Measurements from ENCODE around the gene CIAO3.
"Not testable (repeated sequence)": the region's sequence is repeated elsewhere in the genome, so short reads cannot be mapped to it uniquely, and the experiment has no call there.

Gene CIAO3

DNA sequence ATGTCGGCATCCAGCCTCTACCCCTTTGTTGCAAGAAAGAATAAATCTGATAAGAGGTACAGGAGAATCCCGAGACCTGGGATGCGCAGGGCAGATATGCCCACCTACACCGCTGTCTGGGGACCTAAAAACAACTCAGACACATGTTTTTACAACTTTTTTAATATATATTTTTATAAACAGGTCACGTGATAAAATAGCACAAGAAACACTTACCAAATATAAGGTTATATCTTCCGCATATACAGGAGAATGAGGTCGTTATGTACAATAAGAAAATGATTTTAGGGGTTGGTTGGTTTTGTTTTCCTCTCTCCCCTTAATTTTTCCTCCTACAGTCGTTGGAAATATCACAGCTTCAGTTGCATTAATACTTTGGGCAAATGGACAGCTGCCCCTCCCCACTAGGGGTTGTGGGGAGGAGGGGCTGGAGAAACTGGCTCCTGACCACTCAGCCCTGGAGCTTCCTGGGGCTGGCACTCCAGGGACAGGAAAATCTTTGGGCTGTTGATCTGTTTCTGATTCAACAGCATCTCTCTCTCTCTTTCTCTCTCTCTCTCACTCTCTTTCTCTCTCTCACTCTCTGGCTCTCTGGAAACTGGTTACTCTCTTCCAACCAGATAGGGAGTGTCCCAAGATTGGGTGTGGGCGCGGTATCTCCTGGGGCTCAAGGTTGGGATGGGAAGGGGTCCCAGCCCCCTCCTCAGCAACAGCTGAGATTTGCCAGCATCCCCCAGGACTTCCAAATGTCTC, 48.3 kb downstream of the CIAO3 start:
- no peak for DNase-seq (ENCODE audit: low spot score)

DNA sequence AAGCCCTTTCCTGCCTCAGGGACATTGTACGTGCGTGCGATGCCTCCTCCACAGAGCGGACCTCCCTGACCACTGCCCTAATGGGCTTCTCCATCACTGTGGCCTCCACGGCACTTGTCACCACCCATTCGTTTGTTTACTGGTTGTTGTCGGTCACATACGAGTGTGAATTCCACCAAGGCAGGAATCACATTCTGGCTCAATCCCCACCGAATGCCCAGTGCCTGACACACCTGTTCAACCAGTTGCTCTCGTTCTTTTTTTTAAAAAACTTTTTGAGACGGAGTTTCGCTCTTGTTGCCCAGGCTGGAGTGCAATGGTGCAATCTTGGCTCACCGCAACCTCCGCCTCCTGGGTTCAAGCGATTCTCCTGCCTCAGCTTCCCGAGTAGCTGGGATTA, 49.6 kb downstream of the CIAO3 start:
- DNase-seq (ENCODE audit: low spot score) = not testable (repeated sequence)

DNA sequence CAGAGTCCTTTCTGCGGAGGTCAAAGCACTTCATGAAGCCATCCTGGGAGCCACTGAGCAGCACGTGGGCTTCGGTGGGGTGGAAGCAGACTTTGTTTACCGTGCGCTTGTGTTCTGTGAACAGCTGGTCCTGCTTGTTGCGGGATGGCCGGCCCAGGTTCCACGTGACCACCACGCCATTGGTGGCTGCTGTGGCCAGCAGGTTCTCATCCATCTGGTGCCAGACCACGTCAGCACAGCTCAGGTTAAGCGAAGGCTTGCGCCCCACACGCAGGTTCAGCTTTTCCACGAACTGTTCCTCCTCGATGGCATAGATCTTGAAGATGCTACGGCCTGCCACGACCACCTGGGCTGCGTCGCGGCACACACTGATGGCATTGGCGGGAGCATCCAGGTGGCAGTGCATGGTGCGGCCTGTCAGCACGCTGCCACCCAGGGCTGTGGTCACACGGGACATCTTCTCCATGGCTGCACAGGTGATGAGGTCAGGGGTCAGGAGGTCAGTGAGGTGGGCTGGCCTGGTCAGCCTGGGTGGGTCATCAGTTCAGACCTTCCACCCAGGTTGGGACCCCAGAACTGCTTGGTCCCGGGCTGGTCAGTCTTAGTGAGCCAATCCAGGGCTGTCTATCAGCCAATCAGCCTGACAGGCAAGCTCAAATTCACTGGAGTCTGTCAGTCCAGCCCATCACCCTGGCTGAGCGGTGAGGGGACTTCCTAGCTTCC, 51.5 kb downstream of the CIAO3 start:
- DNase-seq (ENCODE audit: low spot score) = no peak

DNA sequence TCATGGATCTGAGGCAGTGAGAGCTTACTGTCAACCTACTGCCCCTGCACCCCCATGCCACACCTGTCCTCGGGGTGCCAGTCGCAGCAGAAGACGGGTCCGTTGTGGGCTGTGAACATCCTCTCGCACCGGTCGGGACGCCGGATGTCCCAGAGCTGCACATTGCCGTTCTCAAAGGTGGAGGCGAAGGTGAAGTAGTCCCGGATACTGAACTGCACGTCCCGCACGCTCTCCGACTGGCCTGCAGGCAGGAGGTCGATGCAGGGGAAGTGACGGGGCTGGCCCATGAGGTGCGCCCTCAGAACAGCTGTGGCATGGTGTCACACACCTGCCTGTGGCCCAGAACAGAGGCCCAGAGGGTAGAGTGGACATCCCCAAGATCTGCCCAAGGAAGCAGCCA, 53.3 kb downstream of the CIAO3 start:
- DNase-seq (ENCODE audit: low spot score) = no peak

DNA sequence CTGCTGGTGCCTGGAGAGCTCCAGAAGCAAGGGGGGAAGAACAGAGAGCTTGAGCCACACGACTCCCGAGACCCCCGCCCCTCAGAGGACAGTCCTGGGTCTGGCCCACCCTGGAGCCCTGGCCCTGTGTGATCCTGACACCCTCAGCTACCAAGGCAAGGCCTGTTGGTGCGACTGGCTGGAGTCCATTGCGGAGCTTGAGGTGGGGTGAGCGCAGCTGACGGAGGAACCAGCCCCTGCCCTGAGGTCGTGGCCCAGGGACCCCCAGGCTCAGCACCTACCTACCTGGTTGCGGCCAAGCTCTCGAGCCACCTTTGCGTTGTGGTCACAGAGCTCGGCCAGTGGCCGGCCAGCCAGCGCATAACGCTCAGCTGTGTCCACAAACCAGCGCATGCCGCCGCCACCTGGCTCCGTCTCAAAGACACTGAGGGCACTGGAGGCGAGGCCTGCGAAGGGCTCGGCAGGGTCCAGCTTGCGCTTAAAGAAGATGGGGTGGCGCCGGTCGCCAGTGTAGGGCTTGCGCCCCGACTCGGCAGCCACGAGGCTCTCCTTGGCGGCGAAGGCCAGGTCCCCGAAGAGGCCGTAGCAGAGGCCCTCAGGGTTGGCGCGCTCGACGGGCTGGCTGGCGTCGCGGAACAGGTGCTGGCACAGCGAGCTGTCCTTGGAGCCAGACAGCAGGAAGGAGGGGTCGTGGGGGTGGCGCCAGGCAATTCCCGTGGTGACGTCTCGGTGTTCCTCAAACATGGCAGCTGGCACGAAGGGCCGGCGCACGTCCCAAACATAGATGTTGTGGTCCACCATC, 54.1 kb downstream of the CIAO3 start:
- DNase-seq (ENCODE audit: low spot score) = no peak

DNA sequence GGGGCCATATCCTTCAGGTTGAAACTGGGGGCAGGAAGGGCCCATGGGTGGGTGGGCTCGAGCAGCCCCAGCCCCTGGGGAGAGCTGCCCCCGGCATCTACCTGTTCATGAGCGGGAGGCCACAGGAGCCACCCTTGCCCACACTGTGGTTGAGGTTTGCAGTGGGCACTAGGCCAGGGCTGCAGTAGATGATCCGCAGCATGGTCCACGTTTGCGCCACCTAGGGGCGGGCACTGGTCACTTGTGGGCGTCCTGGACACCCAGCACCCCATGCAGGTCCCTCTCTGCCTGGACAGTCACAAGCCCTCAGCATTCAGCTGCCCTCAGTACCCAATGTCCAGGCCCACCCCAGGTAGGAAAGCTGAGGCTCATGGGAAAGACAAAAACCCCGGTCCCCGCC, 54.8 kb downstream of the CIAO3 start:
- peak; percentile 53 for DNase-seq (ENCODE audit: low spot score)

DNA sequence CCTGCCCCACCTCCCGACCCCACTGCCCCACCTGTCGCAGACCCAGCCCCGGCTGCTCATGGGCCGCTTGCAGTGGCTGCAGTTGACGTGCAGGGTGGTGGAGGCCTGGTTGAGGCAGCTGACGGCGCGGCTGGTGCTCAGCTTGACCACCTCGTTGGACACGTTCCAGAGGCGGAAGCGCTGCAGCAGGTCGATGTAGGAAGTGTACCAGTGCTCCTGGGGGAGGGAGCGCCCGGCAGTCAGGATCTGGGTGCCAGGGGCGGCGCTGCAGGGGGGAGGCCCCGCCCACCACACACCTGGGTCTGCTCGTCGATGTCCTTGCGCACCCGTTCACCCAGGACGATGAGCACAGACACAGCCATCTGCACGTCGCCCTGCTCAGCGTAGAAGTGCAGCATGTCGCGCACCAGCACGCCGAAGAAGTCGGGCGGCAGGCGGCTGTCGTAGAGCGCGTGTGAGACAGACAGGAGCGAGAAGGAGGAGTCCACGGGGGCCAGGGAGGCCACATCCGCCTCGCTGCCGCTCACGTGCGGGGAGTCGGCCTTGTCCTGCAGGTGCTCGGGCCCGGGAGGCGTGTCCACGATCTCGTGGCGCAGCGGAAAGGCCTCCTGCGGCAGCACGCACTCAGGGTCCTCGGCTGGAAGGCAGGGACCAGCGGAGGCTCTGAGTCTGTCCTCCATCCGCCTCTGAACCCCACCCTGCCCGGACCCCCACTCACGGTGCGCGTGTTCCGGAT, 55.7 kb downstream of the CIAO3 start:
- no peak for DNase-seq (ENCODE audit: low spot score)

DNA sequence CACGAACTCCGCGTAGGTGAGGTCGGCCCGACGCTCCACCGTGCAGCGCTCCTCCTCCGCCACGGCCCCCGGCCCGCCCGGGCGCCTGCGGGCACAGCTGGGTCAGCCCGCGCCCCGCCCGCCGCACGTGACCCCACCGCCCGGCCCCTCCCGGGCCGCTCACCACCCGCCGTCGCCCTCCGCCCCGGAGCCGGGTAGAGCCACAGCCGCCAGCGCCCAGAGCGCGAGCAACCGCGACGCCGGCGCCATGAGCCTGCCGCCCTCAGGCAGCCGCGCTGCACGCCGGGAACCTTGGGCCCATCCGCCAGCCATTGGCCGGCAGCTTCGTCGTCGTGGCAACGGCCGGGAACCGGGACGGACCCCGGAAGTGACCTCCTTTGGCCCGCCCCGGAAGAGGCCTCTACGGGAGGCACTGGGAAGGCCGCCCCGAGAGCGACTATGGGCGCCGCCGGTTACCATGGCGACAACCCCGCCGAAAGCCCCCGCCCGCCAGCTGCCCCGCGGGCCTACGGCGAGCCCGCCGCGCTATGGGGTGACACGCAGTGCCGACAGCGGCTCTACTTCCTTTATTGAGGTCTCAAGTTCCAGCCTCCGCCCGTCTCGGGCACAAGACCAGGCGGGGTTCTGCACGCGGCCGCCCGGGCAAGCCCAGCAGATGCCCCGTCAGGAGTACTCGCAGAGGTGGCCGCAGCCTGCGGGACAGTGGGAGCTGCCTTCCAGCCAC, 56.6 kb downstream of the CIAO3 start, which contains the start of gene JMJD8:
Gene JMJD8, minus strand, starts transcription at position 264 of the 724 bp plus-strand sequence. Its CDS starts 15 bp downstream, at position 249.
- DNase-seq (ENCODE audit: low spot score) = peak; percentile 98

DNA sequence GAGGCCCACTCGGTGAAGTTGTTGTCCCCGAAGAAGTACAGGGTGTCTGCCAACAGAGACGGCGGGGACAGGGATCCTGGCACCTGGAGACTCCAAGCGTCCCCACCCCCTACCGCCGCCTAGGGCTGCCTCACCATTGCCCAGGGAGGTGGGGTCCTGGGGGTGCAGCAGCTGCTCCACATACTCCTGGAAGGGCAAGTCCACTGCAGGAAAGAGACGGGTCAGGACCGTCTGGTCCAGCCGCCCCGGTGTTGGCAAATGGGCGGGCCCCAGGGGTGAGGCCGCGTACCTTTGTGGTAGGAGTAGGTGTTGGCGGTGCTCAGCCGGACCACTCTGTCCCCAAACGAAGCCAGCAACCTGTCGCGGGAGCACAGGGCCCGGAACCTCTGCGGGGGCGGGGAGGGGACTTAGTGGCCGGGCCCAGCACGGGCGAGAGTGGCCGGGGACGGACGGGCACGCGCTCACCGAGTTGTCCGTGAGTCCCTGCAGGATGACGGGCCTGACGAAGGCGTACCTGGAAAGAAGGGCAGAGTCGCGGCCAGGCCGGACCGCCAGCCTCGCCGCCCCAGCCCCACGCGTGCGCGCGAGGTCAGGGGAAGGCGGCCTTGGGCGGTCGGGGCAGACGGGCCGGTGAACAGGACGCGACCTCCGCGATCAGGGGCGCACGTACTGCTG, 57.3 kb downstream of the CIAO3 start:
- DNase-seq (ENCODE audit: low spot score) = no peak

DNA sequence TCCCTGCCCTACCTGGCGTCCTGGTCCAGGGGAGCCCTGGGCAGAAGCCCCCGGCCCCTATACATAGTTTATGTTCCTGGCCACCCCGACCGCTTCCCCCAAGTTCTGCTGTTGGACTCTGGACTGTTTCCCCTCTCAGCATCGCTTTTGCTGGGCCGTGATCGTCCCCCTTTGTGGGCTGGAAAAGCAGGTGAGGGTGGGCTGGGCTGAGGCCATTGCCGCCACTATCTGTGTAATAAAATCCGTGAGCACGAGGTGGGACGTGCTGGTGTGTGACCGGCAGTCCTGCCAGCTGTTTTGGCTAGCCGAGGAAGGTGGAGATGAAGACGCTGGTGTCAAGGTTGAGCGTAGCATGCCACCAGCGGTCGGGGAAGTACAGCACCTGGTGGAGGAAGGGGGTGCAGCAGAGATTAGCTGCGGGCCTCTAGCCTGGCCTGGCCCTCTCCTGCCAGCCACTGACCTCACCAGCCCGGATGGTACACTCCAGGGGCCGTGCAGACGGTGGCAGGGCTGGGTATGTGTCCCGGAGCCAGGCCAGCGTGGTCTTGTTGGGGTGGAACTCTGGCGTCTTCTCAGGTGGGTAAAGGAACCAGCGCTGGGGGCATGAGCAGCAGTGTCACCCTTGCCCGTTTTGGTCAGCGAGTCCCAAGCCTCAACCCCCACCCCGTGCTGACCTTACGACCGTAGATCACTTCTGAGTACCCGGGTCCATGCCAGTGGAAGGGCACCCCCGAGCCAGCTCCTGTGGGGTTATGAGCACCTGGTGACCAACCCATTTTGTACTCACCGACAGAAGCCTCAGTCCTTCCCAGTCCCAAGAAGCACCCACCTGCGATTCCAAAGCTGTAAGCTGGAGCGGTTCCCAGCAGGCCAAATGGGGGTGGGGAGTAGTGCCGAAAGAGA, 58.1 kb downstream of the CIAO3 start:
- no peak for DNase-seq (ENCODE audit: low spot score)

DNA sequence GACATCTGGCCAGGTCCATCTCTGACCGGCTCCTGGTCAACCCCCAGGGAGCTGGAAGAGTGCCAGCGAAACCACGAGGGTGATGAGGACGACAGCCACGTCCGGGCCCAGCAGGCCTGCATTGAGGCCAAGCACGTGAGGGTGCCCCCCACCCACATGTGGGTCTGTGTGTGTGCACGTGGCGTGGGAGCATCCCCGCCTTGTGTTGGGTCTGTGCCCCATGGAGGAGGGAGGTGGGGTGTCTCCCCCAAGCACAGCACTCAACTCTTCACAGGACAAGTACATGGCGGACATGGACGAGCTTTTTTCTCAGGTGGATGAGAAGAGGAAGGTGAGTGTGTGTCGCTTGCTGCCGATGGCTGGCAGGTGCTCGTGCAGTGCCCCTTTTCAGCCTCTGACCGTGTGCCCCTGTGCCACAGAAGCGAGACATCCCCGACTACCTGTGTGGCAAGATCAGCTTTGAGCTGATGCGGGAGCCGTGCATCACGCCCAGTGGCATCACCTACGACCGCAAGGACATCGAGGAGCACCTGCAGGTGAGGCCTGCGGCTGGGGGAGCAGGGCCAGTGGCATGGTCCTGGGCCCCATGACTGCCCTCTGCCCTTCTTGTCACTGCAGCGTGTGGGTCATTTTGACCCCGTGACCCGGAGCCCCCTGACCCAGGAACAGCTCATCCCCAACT, 58.9 kb downstream of the CIAO3 start:
- no peak for DNase-seq (ENCODE audit: low spot score)

DNA sequence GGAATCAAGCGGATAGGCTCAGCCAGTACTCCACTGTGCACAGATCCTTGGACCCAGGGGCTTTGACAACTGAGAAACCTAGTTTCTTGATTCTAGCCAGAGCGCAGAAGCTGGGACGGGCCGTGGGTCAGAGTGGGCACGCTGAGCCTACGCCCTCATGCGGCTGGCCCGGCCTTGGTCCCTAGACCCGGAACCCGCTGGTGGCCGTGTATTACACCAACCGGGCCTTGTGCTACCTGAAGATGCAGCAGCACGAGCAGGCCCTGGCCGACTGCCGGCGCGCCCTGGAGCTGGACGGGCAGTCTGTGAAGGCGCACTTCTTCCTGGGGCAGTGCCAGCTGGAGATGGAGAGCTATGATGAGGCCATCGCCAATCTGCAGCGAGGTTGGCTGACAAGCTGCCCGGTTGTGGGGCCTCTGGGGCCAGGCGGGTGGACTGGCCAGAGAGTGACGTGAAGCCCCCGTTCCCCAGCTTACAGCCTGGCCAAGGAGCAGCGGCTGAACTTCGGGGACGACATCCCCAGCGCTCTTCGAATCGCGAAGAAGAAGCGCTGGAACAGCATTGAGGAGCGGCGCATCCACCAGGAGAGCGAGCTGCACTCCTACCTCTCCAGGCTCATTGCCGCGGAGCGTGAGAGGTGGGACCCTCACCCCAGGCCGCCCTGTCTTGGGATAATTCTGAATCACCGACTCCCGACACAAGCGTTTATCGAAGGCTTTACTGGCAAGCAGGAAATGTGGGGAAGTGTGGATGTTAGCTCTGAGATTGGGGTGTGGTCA, 59.6 kb downstream of the CIAO3 start:
- peak; percentile 29 for DNase-seq (ENCODE audit: low spot score)

DNA sequence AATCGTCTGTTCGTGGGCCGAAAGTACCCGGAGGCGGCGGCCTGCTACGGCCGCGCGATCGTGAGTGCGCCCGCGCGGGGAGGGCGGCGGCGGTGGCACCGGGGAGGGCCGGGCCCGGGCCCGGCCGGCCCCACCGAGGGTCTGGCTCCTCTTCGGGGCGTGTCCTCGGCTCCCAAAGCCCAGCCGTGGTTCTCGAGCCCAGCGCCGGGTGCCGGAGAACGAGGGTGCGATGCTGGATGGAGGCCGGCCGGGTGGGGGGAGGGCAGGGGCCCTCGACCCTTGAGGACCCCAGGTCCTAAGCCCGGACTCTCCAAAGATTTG, 60.2 kb downstream of the CIAO3 start:
- DNase-seq (ENCODE audit: low spot score) = peak; percentile 37

DNA sequence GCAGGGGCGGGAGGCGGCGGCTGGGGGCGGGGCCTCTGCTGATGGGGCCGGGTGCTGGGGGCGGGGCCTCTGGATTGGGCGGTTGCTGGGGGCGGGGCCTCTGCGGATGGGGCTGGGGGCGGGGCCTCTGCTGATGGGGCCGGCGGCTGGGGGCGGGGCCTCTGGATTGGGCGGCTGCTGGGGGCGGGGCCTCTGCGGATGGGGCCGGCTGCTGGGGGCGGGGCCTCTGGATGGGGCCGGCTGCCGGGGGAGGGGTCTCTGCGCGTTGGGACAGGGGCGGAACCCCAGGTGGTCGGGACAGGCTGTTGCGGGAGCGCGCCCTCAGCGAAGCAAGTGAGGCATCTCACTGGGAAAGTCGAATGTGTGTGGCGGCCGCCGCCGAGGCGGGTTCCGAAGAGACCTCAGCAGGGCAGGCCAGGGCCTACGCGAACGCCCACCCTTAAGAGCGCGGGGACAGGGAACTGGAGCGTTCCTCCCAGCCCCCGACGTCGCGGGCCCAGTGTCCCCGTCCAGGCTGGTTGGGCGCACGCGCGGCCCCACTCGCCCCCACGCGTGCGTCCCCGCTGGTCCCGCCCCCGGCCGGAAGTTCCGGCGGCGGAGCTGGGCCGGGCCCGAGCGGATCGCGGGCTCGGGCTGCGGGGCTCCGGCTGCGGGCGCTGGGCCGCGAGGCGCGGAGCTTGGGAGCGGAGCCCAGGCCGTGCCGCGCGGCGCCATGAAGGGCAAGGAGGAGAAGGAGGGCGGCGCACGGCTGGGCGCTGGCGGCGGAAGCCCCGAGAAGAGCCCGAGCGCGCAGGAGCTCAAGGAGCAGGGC, 60.8 kb downstream of the CIAO3 start, which contains the start of gene STUB1:
Gene STUB1, plus strand, starts transcription at position 597 of the 811 bp plus-strand sequence. Its CDS starts 116 bp downstream, at position 713.
- DNase-seq (ENCODE audit: low spot score) = peak; percentile 96
